Measurements from ENCODE around the gene ANKRD30A.
"Not testable (repeated sequence)": the region's sequence is repeated elsewhere in the genome, so short reads cannot be mapped to it uniquely, and the experiment has no call there.

DNA sequence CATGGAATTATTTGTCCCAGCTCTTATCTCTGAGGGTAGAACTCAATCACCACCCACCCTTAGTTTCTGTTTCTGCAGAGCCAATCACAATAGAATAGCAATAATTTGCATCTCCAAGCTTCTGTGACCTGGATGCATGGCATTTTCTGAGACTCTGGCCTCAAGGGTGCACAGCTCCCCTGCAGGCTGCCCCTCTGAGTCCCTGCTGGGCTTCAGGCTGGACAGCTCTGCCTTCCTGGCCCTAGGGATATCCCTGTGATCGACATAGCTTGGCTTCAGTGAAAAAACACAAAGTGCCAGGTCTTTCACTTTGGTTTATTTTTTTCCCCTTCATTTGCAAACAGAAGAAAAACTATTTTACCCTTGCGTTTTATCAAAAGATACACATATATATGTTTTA, 275.4 kb downstream of the ANKRD30A start:
- TF ChIP-seq TAF1 (conservative IDR thresholded peaks at IDR 0.05); EGR1 (IDR thresholded peaks at IDR 0.05; ENCODE audit: low read depth in 2 of 2); JUND (IDR thresholded peaks at IDR 0.05); YY1 (IDR thresholded peaks at IDR 0.05); GABPA (IDR thresholded peaks at IDR 0.05 in 1 of 2, conservative IDR thresholded peaks at IDR 0.05 in 1 of 2); FOXA2 (IDR thresholded peaks at IDR 0.05); RAD21 (IDR thresholded peaks at IDR 0.05); HNF4G (IDR thresholded peaks at IDR 0.05); FOXA1 (IDR thresholded peaks at IDR 0.05); RXRA (IDR thresholded peaks at IDR 0.05): not testable (repeated sequence)
- TF ChIP-seq, protein P1, sequence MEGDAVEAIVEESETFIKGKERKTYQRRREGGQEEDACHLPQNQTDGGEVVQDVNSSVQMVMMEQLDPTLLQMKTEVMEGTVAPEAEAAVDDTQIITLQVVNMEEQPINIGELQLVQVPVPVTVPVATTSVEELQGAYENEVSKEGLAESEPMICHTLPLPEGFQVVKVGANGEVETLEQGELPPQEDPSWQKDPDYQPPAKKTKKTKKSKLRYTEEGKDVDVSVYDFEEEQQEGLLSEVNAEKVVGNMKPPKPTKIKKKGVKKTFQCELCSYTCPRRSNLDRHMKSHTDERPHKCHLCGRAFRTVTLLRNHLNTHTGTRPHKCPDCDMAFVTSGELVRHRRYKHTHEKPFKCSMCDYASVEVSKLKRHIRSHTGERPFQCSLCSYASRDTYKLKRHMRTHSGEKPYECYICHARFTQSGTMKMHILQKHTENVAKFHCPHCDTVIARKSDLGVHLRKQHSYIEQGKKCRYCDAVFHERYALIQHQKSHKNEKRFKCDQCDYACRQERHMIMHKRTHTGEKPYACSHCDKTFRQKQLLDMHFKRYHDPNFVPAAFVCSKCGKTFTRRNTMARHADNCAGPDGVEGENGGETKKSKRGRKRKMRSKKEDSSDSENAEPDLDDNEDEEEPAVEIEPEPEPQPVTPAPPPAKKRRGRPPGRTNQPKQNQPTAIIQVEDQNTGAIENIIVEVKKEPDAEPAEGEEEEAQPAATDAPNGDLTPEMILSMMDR (IDR thresholded peaks at IDR 0.05; ENCODE audit: low read depth, low read length, missing input control), result not testable (repeated sequence)
- TF ChIP-seq, protein P2, sequence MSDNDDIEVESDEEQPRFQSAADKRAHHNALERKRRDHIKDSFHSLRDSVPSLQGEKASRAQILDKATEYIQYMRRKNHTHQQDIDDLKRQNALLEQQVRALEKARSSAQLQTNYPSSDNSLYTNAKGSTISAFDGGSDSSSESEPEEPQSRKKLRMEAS (IDR thresholded peaks at IDR 0.05), result not testable (repeated sequence)
- TF ChIP-seq, protein P3, sequence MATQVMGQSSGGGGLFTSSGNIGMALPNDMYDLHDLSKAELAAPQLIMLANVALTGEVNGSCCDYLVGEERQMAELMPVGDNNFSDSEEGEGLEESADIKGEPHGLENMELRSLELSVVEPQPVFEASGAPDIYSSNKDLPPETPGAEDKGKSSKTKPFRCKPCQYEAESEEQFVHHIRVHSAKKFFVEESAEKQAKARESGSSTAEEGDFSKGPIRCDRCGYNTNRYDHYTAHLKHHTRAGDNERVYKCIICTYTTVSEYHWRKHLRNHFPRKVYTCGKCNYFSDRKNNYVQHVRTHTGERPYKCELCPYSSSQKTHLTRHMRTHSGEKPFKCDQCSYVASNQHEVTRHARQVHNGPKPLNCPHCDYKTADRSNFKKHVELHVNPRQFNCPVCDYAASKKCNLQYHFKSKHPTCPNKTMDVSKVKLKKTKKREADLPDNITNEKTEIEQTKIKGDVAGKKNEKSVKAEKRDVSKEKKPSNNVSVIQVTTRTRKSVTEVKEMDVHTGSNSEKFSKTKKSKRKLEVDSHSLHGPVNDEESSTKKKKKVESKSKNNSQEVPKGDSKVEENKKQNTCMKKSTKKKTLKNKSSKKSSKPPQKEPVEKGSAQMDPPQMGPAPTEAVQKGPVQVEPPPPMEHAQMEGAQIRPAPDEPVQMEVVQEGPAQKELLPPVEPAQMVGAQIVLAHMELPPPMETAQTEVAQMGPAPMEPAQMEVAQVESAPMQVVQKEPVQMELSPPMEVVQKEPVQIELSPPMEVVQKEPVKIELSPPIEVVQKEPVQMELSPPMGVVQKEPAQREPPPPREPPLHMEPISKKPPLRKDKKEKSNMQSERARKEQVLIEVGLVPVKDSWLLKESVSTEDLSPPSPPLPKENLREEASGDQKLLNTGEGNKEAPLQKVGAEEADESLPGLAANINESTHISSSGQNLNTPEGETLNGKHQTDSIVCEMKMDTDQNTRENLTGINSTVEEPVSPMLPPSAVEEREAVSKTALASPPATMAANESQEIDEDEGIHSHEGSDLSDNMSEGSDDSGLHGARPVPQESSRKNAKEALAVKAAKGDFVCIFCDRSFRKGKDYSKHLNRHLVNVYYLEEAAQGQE (IDR thresholded peaks at IDR 0.05), result not testable (repeated sequence)
- TF ChIP-seq, protein P4, sequence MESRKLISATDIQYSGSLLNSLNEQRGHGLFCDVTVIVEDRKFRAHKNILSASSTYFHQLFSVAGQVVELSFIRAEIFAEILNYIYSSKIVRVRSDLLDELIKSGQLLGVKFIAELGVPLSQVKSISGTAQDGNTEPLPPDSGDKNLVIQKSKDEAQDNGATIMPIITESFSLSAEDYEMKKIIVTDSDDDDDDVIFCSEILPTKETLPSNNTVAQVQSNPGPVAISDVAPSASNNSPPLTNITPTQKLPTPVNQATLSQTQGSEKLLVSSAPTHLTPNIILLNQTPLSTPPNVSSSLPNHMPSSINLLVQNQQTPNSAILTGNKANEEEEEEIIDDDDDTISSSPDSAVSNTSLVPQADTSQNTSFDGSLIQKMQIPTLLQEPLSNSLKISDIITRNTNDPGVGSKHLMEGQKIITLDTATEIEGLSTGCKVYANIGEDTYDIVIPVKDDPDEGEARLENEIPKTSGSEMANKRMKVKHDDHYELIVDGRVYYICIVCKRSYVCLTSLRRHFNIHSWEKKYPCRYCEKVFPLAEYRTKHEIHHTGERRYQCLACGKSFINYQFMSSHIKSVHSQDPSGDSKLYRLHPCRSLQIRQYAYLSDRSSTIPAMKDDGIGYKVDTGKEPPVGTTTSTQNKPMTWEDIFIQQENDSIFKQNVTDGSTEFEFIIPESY (IDR thresholded peaks at IDR 0.05), result not testable (repeated sequence)

Data from liver (tissue), 3 donors.